ENCODE results near the gene TTC17.
"Not testable (repeated sequence)": the region's sequence is repeated elsewhere in the genome, so short reads cannot be mapped to it uniquely, and the experiment has no call there.

Gene TTC17

GRCh38 chr11:43393765-43394355 is 35.1 kb downstream of the TTC17 start:
- DNase-seq: no peak

- DNase-seq: no peak
These were observed 37.9 kb downstream of the TTC17 start for GRCh38 chr11:43396617-43397016.

GRCh38 chr11:43397251-43397650 is 38.5 kb downstream of the TTC17 start:
- no peak for DNase-seq

GRCh38 chr11:43399983-43400630 is 41.4 kb downstream of the TTC17 start:
- no peak for DNase-seq

GRCh38 chr11:43401252-43401651 is 42.5 kb downstream of the TTC17 start:
- no peak for DNase-seq

- DNase-seq: not testable (repeated sequence)
These were observed 43.1 kb downstream of the TTC17 start for GRCh38 chr11:43401811-43402210.

- DNase-seq: no peak
These were observed 44.9 kb downstream of the TTC17 start for GRCh38 chr11:43403357-43404231.

GRCh38 chr11:43404406-43404805 is 45.7 kb downstream of the TTC17 start:
- no peak for DNase-seq

GRCh38 chr11:43404836-43405479 is 46.2 kb downstream of the TTC17 start:
- DNase-seq: no peak

GRCh38 chr11:43408277-43408676 is 49.6 kb downstream of the TTC17 start:
- DNase-seq: no peak

GRCh38 chr11:43410394-43410793 is 51.7 kb downstream of the TTC17 start:
- no peak for DNase-seq

GRCh38 chr11:43418197-43418596 is 59.5 kb downstream of the TTC17 start:
- no peak for DNase-seq

GRCh38 chr11:43419460-43419859 is 60.7 kb downstream of the TTC17 start:
- DNase-seq: peak; percentile 5 to 47

- no peak for DNase-seq
These were observed 69.3 kb downstream of the TTC17 start for GRCh38 chr11:43427971-43428370.

GRCh38 chr11:43430916-43431315 is 72.2 kb downstream of the TTC17 start:
- not testable (repeated sequence) for DNase-seq

GRCh38 chr11:43434893-43435292 is 76.2 kb downstream of the TTC17 start:
- no peak for DNase-seq

GRCh38 chr11:43440486-43440885 is 81.8 kb downstream of the TTC17 start:
- no peak for DNase-seq

- no peak for DNase-seq
These were observed 85.1 kb downstream of the TTC17 start for GRCh38 chr11:43443811-43444210.

GRCh38 chr11:43447151-43447550 is 88.4 kb downstream of the TTC17 start:
- DNase-seq: no peak

- DNase-seq: no peak
These were observed 99.8 kb downstream of the TTC17 start for GRCh38 chr11:43458486-43458885.

- no peak for DNase-seq
These were observed 100.5 kb downstream of the TTC17 start for GRCh38 chr11:43459246-43459645.

GRCh38 chr11:43462359-43462758 is 103.6 kb downstream of the TTC17 start:
- DNase-seq: no peak

- DNase-seq: no peak
These were observed 109.2 kb downstream of the TTC17 start for GRCh38 chr11:43467958-43468357.

Data from inflammatory macrophage treated with lipopolysaccharide for 1 hour (primary cell).